ENCODE measurements around the gene RPL3.
"Not testable (repeated sequence)": the region's sequence is repeated elsewhere in the genome, so short reads cannot be mapped to it uniquely, and the experiment has no call there.

The RPL3 gene

GRCh38 chr22:39351689-39352214 is 32.3 kb upstream of the RPL3 start:
- no peak for DNase-seq (ENCODE audit: low read depth)

GRCh38 chr22:39350757-39351688 is 31.6 kb upstream of the RPL3 start:
- no peak for DNase-seq (ENCODE audit: low read depth)

GRCh38 chr22:39349967-39350726 is 30.7 kb upstream of the RPL3 start, which contains the start of gene SYNGR1:
Gene SYNGR1 (plus strand): TSS chr22:39349991. CDS start chr22:39350011, 20 bp downstream.
- DNase-seq (ENCODE audit: low read depth), result no peak

- DNase-seq (ENCODE audit: low read depth), result no peak
These were observed 30.1 kb upstream of the RPL3 start for GRCh38 chr22:39349506-39349966.

GRCh38 chr22:39348909-39349505 is 29.6 kb upstream of the RPL3 start:
- DNase-seq (ENCODE audit: low read depth), result no peak

GRCh38 chr22:39345231-39345630 is 25.8 kb upstream of the RPL3 start:
- no peak for DNase-seq (ENCODE audit: low read depth)

- no peak for DNase-seq (ENCODE audit: low read depth)
These were observed 24.6 kb upstream of the RPL3 start for GRCh38 chr22:39344046-39344390.

- DNase-seq (ENCODE audit: low read depth), result peak; percentile 29
These were observed 24.0 kb upstream of the RPL3 start for GRCh38 chr22:39343259-39344045.

- no peak for DNase-seq (ENCODE audit: low read depth)
These were observed 21.8 kb upstream of the RPL3 start for GRCh38 chr22:39341179-39341578.

GRCh38 chr22:39339775-39340174 is 20.4 kb upstream of the RPL3 start:
- not testable (repeated sequence) for DNase-seq (ENCODE audit: low read depth)

GRCh38 chr22:39336411-39336810 is 17.0 kb upstream of the RPL3 start:
- no peak for DNase-seq (ENCODE audit: low read depth)

GRCh38 chr22:39332441-39333064 is 13.1 kb upstream of the RPL3 start:
- DNase-seq (ENCODE audit: low read depth), result no peak

GRCh38 chr22:39330553-39330952 is 11.1 kb upstream of the RPL3 start:
- not testable (repeated sequence) for DNase-seq (ENCODE audit: low read depth)

- no peak for DNase-seq (ENCODE audit: low read depth)
These were observed 8.8 kb upstream of the RPL3 start for GRCh38 chr22:39327995-39328754.

- DNase-seq (ENCODE audit: low read depth), result no peak
These were observed 6.0 kb upstream of the RPL3 start for GRCh38 chr22:39325392-39325932.

- not testable (repeated sequence) for DNase-seq (ENCODE audit: low read depth)
These were observed 1.2 kb upstream of the RPL3 start for GRCh38 chr22:39320616-39321029.

- no peak for DNase-seq (ENCODE audit: low read depth)
These were observed 728 bp downstream of the RPL3 start for GRCh38 chr22:39318507-39319283.

- DNase-seq (ENCODE audit: low read depth), result no peak
These were observed 1.5 kb downstream of the RPL3 start for GRCh38 chr22:39317775-39318506.
